ENCODE data around the gene ST7.

The ST7 gene

GRCh38 chr7:117188949-117189592, 235.8 kb downstream of the ST7 start:
- no peak overlapping the region for H3K4me3 ChIP-seq (ENCODE audit: low read length)
- no peak for DNase-seq (ENCODE audit: low read depth, low spot score)

- no peak overlapping the region for H3K4me3 ChIP-seq (ENCODE audit: low read length)
- no peak for DNase-seq (ENCODE audit: low read depth, low spot score)
These were observed 236.8 kb downstream of the ST7 start for GRCh38 chr7:117190104-117190503.

GRCh38 chr7:117190746-117191435, 237.6 kb downstream of the ST7 start:
- DNase-seq (ENCODE audit: low read depth, low spot score) = no peak
- no peak overlapping the region for H3K4me3 ChIP-seq (ENCODE audit: low read length)

- no peak for DNase-seq (ENCODE audit: low read depth, low spot score)
- no peak overlapping the region for H3K4me3 ChIP-seq (ENCODE audit: low read length)
These were observed 238.8 kb downstream of the ST7 start for GRCh38 chr7:117192108-117192507.

- no peak overlapping the region for H3K4me3 ChIP-seq (ENCODE audit: low read length)
- no peak for DNase-seq (ENCODE audit: low read depth, low spot score)
These were observed 240.3 kb downstream of the ST7 start for GRCh38 chr7:117193564-117193963.

- DNase-seq (ENCODE audit: low read depth, low spot score) = no peak
- H3K4me3 ChIP-seq (ENCODE audit: low read length) = no peak overlapping the region
These were observed 241.1 kb downstream of the ST7 start for GRCh38 chr7:117194445-117194844.

GRCh38 chr7:117195361-117196029, 242.2 kb downstream of the ST7 start:
- H3K4me3 ChIP-seq (ENCODE audit: low read length) = no peak overlapping the region
- DNase-seq (ENCODE audit: low read depth, low spot score) = no peak

- no peak for DNase-seq (ENCODE audit: low read depth, low spot score)
- no peak overlapping the region for H3K4me3 ChIP-seq (ENCODE audit: low read length)
These were observed 246.8 kb downstream of the ST7 start for GRCh38 chr7:117200132-117200531.

- H3K4me3 ChIP-seq (ENCODE audit: low read length) = no peak overlapping the region
- DNase-seq (ENCODE audit: low read depth, low spot score) = no peak
These were observed 247.6 kb downstream of the ST7 start for GRCh38 chr7:117200786-117201458.

GRCh38 chr7:117202511-117202910, 249.2 kb downstream of the ST7 start:
- DNase-seq (ENCODE audit: low read depth, low spot score) = no peak

GRCh38 chr7:117203205-117203604, 249.9 kb downstream of the ST7 start:
- H3K4me3 ChIP-seq (ENCODE audit: low read length) = no peak overlapping the region
- no peak for DNase-seq (ENCODE audit: low read depth, low spot score)

More at GRCh38 chr7:117202511-117202910, 249.2 kb downstream of the ST7 start:
- no peak overlapping the region for H3K4me3 ChIP-seq (ENCODE audit: low read length)

- no peak overlapping the region for H3K4me3 ChIP-seq (ENCODE audit: low read length)
- no peak for DNase-seq (ENCODE audit: low read depth, low spot score)
These were observed 252.6 kb downstream of the ST7 start for GRCh38 chr7:117205873-117206272.

GRCh38 chr7:117208257-117208656, 255.0 kb downstream of the ST7 start:
- no peak for DNase-seq (ENCODE audit: low read depth, low spot score)
- H3K4me3 ChIP-seq (ENCODE audit: low read length) = no peak overlapping the region

- no peak for DNase-seq (ENCODE audit: low read depth, low spot score)
- no peak overlapping the region for H3K4me3 ChIP-seq (ENCODE audit: low read length)
These were observed 257.1 kb downstream of the ST7 start for GRCh38 chr7:117210397-117210796.

GRCh38 chr7:117210908-117211307, 257.6 kb downstream of the ST7 start:
- no peak overlapping the region for H3K4me3 ChIP-seq (ENCODE audit: low read length)
- DNase-seq (ENCODE audit: low read depth, low spot score) = no peak

- DNase-seq (ENCODE audit: low read depth, low spot score) = no peak
These were observed 258.3 kb downstream of the ST7 start for GRCh38 chr7:117211614-117212013.

GRCh38 chr7:117212969-117213877, 259.9 kb downstream of the ST7 start:
- peak; percentile 54 for DNase-seq (ENCODE audit: low read depth, low spot score)
- no peak overlapping the region for H3K4me3 ChIP-seq (ENCODE audit: low read length)

More at GRCh38 chr7:117211614-117212013, 258.3 kb downstream of the ST7 start:
- no peak overlapping the region for H3K4me3 ChIP-seq (ENCODE audit: low read length)

- DNase-seq (ENCODE audit: low read depth, low spot score) = no peak
- H3K4me3 ChIP-seq (ENCODE audit: low read length) = no peak overlapping the region
These were observed 262.7 kb downstream of the ST7 start for GRCh38 chr7:117216010-117216409.
